Kidney (tissue), 14 donors: Measurements from ENCODE around the gene GRXCR1. TPM values are rescaled to one million over a fixed set of nuclear protein-coding genes. Genes with fewer than 3 reads are reported as not detected.

Experiments
- DNase-seq, 5 donors: peaks; one replicate each; pipeline ENCODE4 v3.0.0-alpha.2; 2013 to 2020
- FAIRE-seq: peaks from 2 replicates; lab custom pipeline; 2012; peaks lifted over from hg19 to GRCh38; lab: Jason Lieb, UNC
- H3K27ac ChIP-seq, 2 donors: one replicate each; pipeline ENCODE4 v1.7.0; 2013; ENCODE audit warnings: low read depth in 2 of 2, low read length in 2 of 2, inconsistent platforms in 1 of 2
- H3K27me3 ChIP-seq: one replicate; pipeline ENCODE4 v1.7.1; 2013; ENCODE audit warnings: low read length, inconsistent platforms; ENCODE audit not compliant: control insufficient read depth, insufficient read depth
- H3K36me3 ChIP-seq, 3 donors: one replicate each; pipeline versions ENCODE4 v1.7.0 to v1.7.1; 2013; ENCODE audit warnings: low read length in 3 of 3, control low read depth in 1 of 3, inconsistent platforms in 1 of 3; ENCODE audit not compliant: insufficient read depth in 3 of 3, control insufficient read depth in 2 of 3
- H3K4me1 ChIP-seq, 3 donors: one replicate each; pipeline versions ENCODE4 v1.7.0 to v1.7.1; 2013; ENCODE audit warnings: low read length in 3 of 3, inconsistent platforms in 1 of 3, low read depth in 1 of 3; ENCODE audit not compliant: control insufficient read depth in 2 of 3, insufficient read depth in 2 of 3
- H3K4me3 ChIP-seq, 3 donors: one replicate each; pipeline versions ENCODE4 v1.7.0 to v1.8.1; 2013; ENCODE audit warnings: low read length in 3 of 3, control low read depth in 1 of 3, inconsistent platforms in 1 of 3
- H3K9ac ChIP-seq, 3 donors: one replicate each; pipeline versions ENCODE4 v1.7.0 to v1.7.1; 2013; ENCODE audit warnings: low read length in 3 of 3, control low read depth in 1 of 3, inconsistent platforms in 1 of 3
- H3K9me3 ChIP-seq, 3 donors: one replicate each; pipeline versions ENCODE4 v1.7.0 to v1.7.1; 2013; ENCODE audit warnings: low read length in 3 of 3, control low read depth in 1 of 3, inconsistent platforms in 1 of 3; ENCODE audit not compliant: control insufficient read depth in 2 of 3, insufficient read depth in 1 of 3
- CTCF ChIP-seq: IDR thresholded peaks from 3 replicates; pipeline ENCODE4 v1.5.1; 2012; ENCODE audit warnings: mild to moderate bottlenecking, moderate library complexity, borderline replicate concordance; ENCODE audit not compliant: insufficient read depth; ENCODE audit errors: extremely low read depth
- intact Hi-C: fragments of 100-400 bp; cut with DNase I; formaldehyde crosslinking; loops from one replicate; pipeline ENCODE4 v1.11.1; 2022
- polyA plus RNA-seq: library from polyadenylated mRNA; stranded (reverse); fragments of 350-450 nt; fragmentation: Illumina TruSeq; extraction: RNeasy Lipid Tissue Mini Kit (QIAGEN cat#74804); gene quantifications from one replicate; pipeline ENCODE4 v1.2.3, GENCODE V29; 2014; ENCODE audit warnings: low read depth, low replicate concordance; ENCODE audit not compliant: insufficient read depth
- total RNA-seq: library from RNA; stranded (reverse); fragmentation: NEBNext Ultra II Directional; extraction: Animal tissue kit (Norgen Biotek cat#: 25700); gene quantifications from one replicate; pipeline ENCODE4 v1.2.1, GENCODE V29; 2021
- donor health status: control.
- donor health status: control.
- donor health status: control.
- donor health status: control.
- donor health status: control.
- donor health status: DM: yes; HTN: yes; CAD: no.
- donor health status: Normal renal cell carcinoma (clear cell type).

GRXCR1 gene
- total and polyA plus RNA-seq, 2 donors from 2014 or later: not detected

GRCh38 chr4:43047058-43047457, 154.5 kb downstream of the GRXCR1 start:
- no peak for TF ChIP-seq CTCF
- no peaks in the 10 kb centered on the region for H3K9me3 ChIP-seq
- no peaks in the 10 kb centered on the region for H3K27me3 ChIP-seq
- peak in 2 of 5 donors; percentile 19 to 44 for DNase-seq
- no peak overlapping the region for H3K9ac ChIP-seq
- intact Hi-C loops: no loop called here
- FAIRE-seq: no peak
- no peak overlapping the region for H3K27ac ChIP-seq
- no peaks in the 10 kb centered on the region for H3K36me3 ChIP-seq
- H3K4me1 ChIP-seq: peaks cover 0 to 3% (median 0%) of the 10 kb centered on the region in 3 donors
- no peak overlapping the region for H3K4me3 ChIP-seq

GRCh38 chr4:43048570-43048969, 156.1 kb downstream of the GRXCR1 start:
- DNase-seq: no peak
- Histone ChIP-seq H3K27me3 (no peaks in the 10 kb centered on the region), H3K9me3 (no peaks in the 10 kb centered on the region), H3K27ac (no peak overlapping the region), H3K4me1 (peaks cover 0 to 3% (median 0%) of the 10 kb centered on the region in 3 donors), H3K4me3 (no peak overlapping the region), H3K9ac (no peak overlapping the region), H3K36me3 (no peaks in the 10 kb centered on the region)
- FAIRE-seq: no peak
- intact Hi-C loops: no loop called here
- TF ChIP-seq CTCF: no peak

GRCh38 chr4:43049326-43049725, 156.8 kb downstream of the GRXCR1 start:
- no peaks in the 10 kb centered on the region for H3K36me3 ChIP-seq
- intact Hi-C loops: no loop called here
- H3K27ac ChIP-seq: no peak overlapping the region
- no peaks in the 10 kb centered on the region for H3K27me3 ChIP-seq
- DNase-seq (peak in 2 of 5 donors; percentile 11 to 16), FAIRE-seq (no peak)
- no peak for TF ChIP-seq CTCF
- peaks cover 0 to 3% (median 0%) of the 10 kb centered on the region in 3 donors for H3K4me1 ChIP-seq
- no peak overlapping the region for H3K9ac ChIP-seq
- no peaks in the 10 kb centered on the region for H3K9me3 ChIP-seq
- H3K4me3 ChIP-seq: no peak overlapping the region

GRCh38 chr4:43066415-43066814, 173.9 kb downstream of the GRXCR1 start:
- DNase-seq: no peak
- no peak overlapping the region for H3K4me3 ChIP-seq
- H3K4me1 ChIP-seq: no peaks in the 10 kb centered on the region
- TF ChIP-seq CTCF: no peak
- no peak for FAIRE-seq
- peaks cover 0 to 3% (median 0%) of the 10 kb centered on the region in 3 donors for H3K9me3 ChIP-seq
- intact Hi-C loops: no loop called here
- H3K36me3 ChIP-seq: no peaks in the 10 kb centered on the region
- H3K9ac ChIP-seq: no peak overlapping the region
- H3K27ac ChIP-seq: no peak overlapping the region
- H3K27me3 ChIP-seq: no peaks in the 10 kb centered on the region
